NCI-H1417 (cell line): Measurements from ENCODE around the gene ADAMTS5.

Source experiments
- DNase-seq, 3 experiments: peaks; one replicate each; lab custom pipeline; 2025; lab: John Stamatoyannopoulos, UW

Gene ADAMTS5

GRCh38 chr21:26948194-26948593 is 18.7 kb downstream of the ADAMTS5 start:
- DNase-seq: no peak

GRCh38 chr21:26946744-26947446 is 20.0 kb downstream of the ADAMTS5 start:
- no peak for DNase-seq

- DNase-seq: peak in 1 of 3 experiments; percentile 33
These were observed 20.8 kb downstream of the ADAMTS5 start for GRCh38 chr21:26945916-26946675.

- DNase-seq: no peak
These were observed 23.0 kb downstream of the ADAMTS5 start for GRCh38 chr21:26943921-26944320.

- DNase-seq: no peak
These were observed 25.5 kb downstream of the ADAMTS5 start for GRCh38 chr21:26941421-26941820.

- no peak for DNase-seq
These were observed 27.2 kb downstream of the ADAMTS5 start for GRCh38 chr21:26939601-26940111.

- DNase-seq: no peak
These were observed 30.2 kb downstream of the ADAMTS5 start for GRCh38 chr21:26936641-26937040.

- no peak for DNase-seq
These were observed 30.9 kb downstream of the ADAMTS5 start for GRCh38 chr21:26935977-26936376.

GRCh38 chr21:26934383-26934782 is 32.5 kb downstream of the ADAMTS5 start:
- DNase-seq: no peak

GRCh38 chr21:26933448-26933847 is 33.4 kb downstream of the ADAMTS5 start:
- DNase-seq: no peak

- DNase-seq: no peak
These were observed 41.3 kb downstream of the ADAMTS5 start for GRCh38 chr21:26925636-26926035.

- no peak for DNase-seq
These were observed 41.8 kb downstream of the ADAMTS5 start for GRCh38 chr21:26925122-26925521.

- no peak for DNase-seq
These were observed 42.9 kb downstream of the ADAMTS5 start for GRCh38 chr21:26923986-26924385.

GRCh38 chr21:26920055-26920454 is 46.8 kb downstream of the ADAMTS5 start:
- DNase-seq: no peak

GRCh38 chr21:26918323-26919079 is 48.4 kb downstream of the ADAMTS5 start:
- no peak for DNase-seq

- DNase-seq: no peak
These were observed 50.1 kb downstream of the ADAMTS5 start for GRCh38 chr21:26916799-26917198.

- DNase-seq: no peak
These were observed 52.3 kb downstream of the ADAMTS5 start for GRCh38 chr21:26914557-26914956.

GRCh38 chr21:26912466-26912865 is 54.4 kb downstream of the ADAMTS5 start:
- DNase-seq: no peak

GRCh38 chr21:26909972-26910371 is 56.9 kb downstream of the ADAMTS5 start:
- DNase-seq: peak in 1 of 3 experiments; percentile 32

- no peak for DNase-seq
These were observed 65.9 kb downstream of the ADAMTS5 start for GRCh38 chr21:26900980-26901379.

- no peak for DNase-seq
These were observed 74.7 kb downstream of the ADAMTS5 start for GRCh38 chr21:26892151-26892550.

GRCh38 chr21:26888931-26889330 is 78.0 kb downstream of the ADAMTS5 start:
- DNase-seq: no peak

GRCh38 chr21:26888256-26888655 is 78.6 kb downstream of the ADAMTS5 start:
- no peak for DNase-seq
